BLaER1 treated with 17β-estradiol and CSF1 and Interleukin-3, amounts not matched to agents 10 nM and 100 nM (cell line): Measurements from ENCODE around the gene GON4L.
"Not testable (repeated sequence)": the region's sequence is repeated elsewhere in the genome, so short reads cannot be mapped to it uniquely, and the experiment has no call there.

ENCODE experiments used
- H3K27ac ChIP-seq, 11 experiments: shearing (Covaris generic); formaldehyde crosslinking; 2 replicates each; pipeline ENCODE4 v1.8.1; 2022
- H3K27me3 ChIP-seq, 11 experiments: shearing (Covaris generic); formaldehyde crosslinking; 2 replicates each; pipeline ENCODE4 v1.8.1; 2022
- H3K36me3 ChIP-seq, 11 experiments: shearing (Covaris generic); formaldehyde crosslinking; 2 replicates each; pipeline ENCODE4 v1.8.1; 2022
- H3K4me1 ChIP-seq, 10 experiments: shearing (Covaris generic); formaldehyde crosslinking; 2 replicates each; pipeline ENCODE4 v1.8.1; 2022
- H3K4me2 ChIP-seq, 11 experiments: shearing (Covaris generic); formaldehyde crosslinking; 2 replicates each; pipeline ENCODE4 v1.8.1; 2022
- H3K4me3 ChIP-seq, 10 experiments: shearing (Covaris generic); formaldehyde crosslinking; 2 replicates each; pipeline ENCODE4 v1.8.1; 2022
- H3K9ac ChIP-seq, 11 experiments: shearing (Covaris generic); formaldehyde crosslinking; 2 replicates each; pipeline ENCODE4 v1.8.1; 2022
- H3K9me3 ChIP-seq, 11 experiments: shearing (Covaris generic); formaldehyde crosslinking; replicated peaks in 1 of 11; 2 replicates each; pipeline ENCODE4 v1.8.1; 2022
- H4K20me1 ChIP-seq, 11 experiments: shearing (Covaris generic); formaldehyde crosslinking; 2 replicates each; pipeline ENCODE4 v1.8.1; 2022
- Cebpa-rat ChIP-seq, 11 experiments: shearing (Covaris generic); IDR thresholded peaks; 2 replicates each; pipeline ENCODE4 v1.8.1; 2022

The GON4L gene

DNA sequence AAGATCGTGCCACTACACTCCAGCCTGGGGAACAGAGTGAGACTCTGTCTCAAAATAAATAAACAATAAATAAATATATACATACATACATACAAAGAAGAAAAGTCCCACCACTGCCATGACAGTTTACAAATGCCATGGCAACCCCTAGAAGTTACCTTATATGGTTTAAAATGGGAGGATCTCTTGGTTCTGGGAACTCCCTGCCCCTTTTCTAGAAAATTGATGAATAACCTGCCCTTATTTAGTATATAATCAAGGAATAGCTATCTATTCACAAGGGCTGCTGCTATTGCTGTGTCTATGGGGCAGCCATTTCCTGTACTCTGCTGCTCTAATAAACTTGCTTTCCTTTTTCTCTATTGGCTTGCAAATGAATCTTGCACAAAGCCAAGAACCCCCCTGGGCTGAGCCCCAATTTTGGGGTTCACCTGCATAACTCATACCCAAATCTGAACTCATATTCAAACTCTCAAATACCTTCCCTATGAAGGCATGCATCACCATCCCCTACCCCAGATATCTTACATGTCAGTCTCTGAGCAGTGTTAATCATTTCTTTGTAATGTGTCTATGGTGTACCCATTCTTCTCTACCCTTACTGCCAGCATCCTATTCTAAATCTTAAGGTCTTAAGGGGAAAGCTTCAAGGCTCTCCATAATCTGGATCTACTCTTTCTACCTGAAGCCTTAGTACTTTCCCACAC is 9.0 kb downstream of the GON4L start:
- peaks cover 0 to 4% (median 0%) of the 10 kb centered on the region in 11 experiments; a peak in 1 of 22 replicates for H3K9me3 ChIP-seq
- H4K20me1 ChIP-seq = peaks cover 47 to 98% (median 86%) of the 10 kb centered on the region in 11 experiments; a peak in 21 of 22 replicates
- H3K4me3 ChIP-seq = no peak overlapping the region
- H3K27me3 ChIP-seq = no peaks in the 10 kb centered on the region; a peak in 1 of 22 replicates
- H3K27ac ChIP-seq = no peak overlapping the region
- no peak for TF ChIP-seq Cebpa-rat (IDR thresholded peaks at IDR 0.05)
- H3K36me3 ChIP-seq = peaks cover 77 to 100% (median 98%) of the 10 kb centered on the region in 11 experiments
- H3K4me1 ChIP-seq = peaks cover 2 to 42% (median 23%) of the 10 kb centered on the region in 10 experiments; a peak in 13 of 20 replicates
- H3K9ac ChIP-seq = no peak overlapping the region
- peak overlapping the region in 7 of 11 experiments; percentile 4 to 16 (median 13); a peak in 5 of 22 replicates for H3K4me2 ChIP-seq

DNA sequence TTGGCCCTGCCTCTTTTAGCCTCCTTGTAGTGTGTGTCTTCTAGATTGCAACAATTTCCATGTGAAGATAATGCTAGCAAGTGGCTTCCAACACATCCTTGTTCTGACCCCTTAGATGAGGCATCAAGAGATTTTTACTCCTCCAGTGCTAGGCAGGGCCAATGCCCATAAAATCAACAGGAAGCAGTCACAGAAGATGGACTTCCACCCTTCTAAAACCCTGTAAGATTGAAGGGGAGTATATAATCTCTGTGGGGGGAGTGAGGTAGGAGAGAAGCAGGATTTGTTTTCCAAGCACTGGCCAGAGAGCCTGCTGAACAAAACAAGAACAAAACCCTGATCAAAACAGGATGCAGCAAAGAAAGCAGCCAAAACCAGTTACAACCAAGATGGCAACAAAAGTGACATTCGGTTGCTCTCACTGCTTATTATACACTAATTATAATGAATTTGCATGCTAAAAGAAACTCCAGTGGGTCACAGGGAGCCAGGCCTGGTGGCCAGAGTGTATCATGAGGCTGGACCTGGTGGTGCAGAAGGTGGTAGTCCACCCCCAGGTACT is 12.1 kb downstream of the GON4L start:
- Histone ChIP-seq H3K9ac (no peak overlapping the region), H3K9me3 (peaks cover 0 to 4% (median 0%) of the 10 kb centered on the region in 11 experiments; a peak in 1 of 22 replicates), H3K4me3 (no peak overlapping the region), H3K36me3 (peaks cover 74 to 99% (median 93%) of the 10 kb centered on the region in 11 experiments), H4K20me1 (peaks cover 57 to 98% (median 88%) of the 10 kb centered on the region in 11 experiments; a peak in 21 of 22 replicates), H3K4me1 (peaks cover 0 to 14% (median 10%) of the 10 kb centered on the region in 10 experiments; a peak in 7 of 20 replicates), H3K27ac (no peak overlapping the region), H3K27me3 (no peaks in the 10 kb centered on the region; a peak in 1 of 22 replicates), H3K4me2 (no peak overlapping the region)
- TF ChIP-seq Cebpa-rat (IDR thresholded peaks at IDR 0.05) = no peak

DNA sequence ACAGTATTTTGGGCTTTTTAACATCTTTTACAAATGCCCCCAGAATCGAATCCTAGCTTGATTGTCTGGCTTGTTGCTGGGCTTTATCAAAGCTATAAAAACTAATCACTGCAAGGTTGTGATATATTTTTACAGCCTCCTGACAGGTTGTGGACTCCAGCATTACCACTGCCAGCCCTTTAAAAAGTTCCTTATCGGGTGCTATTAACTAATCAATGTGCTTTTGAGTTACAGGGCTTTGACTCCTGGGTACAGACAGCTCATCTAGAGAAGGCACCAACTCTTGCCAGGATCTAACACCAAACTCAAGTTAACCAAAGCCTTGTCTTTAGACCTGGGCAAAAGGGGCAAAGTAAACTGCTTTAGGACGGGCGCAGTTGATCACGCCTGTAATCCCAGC is 16.6 kb downstream of the GON4L start:
- H4K20me1 ChIP-seq = peaks cover 52 to 90% (median 74%) of the 10 kb centered on the region in 11 experiments; a peak in 21 of 22 replicates
- peaks cover 0 to 3% (median 0%) of the 10 kb centered on the region in 10 experiments; a peak in 1 of 20 replicates for H3K4me1 ChIP-seq
- no peak overlapping the region for H3K9ac ChIP-seq
- peaks cover 0 to 15% (median 8%) of the 10 kb centered on the region in 11 experiments; a peak in 11 of 22 replicates for H3K9me3 ChIP-seq
- no peak overlapping the region for H3K4me3 ChIP-seq
- H3K4me2 ChIP-seq = no peak overlapping the region
- H3K36me3 ChIP-seq = peaks cover 78 to 96% (median 85%) of the 10 kb centered on the region in 11 experiments
- no peak overlapping the region for H3K27ac ChIP-seq
- TF ChIP-seq Cebpa-rat (IDR thresholded peaks at IDR 0.05) = no peak
- no peaks in the 10 kb centered on the region for H3K27me3 ChIP-seq

DNA sequence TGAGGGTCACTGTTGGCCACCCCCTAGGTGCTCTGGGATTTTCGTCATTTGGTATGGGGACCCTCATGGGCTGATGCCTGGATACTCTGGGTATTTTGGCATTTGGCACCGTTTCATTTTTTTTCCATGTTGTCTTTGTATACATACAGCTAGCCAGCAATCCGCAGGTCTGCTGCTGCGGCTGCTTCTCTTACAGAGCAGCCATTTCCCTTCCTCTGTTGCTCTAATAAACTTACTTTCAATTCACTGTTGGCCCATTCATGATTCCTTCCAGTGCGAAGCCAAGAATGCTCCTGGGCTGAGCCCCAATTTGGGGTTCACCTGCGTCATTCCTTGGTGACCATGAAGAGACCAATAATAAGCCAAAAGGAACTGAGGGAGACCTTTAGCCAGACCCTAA is 21.5 kb downstream of the GON4L start:
- H3K27me3 ChIP-seq = no peaks in the 10 kb centered on the region
- H3K4me1 ChIP-seq = peaks cover 7 to 20% (median 14%) of the 10 kb centered on the region in 10 experiments
- H3K4me2 ChIP-seq = no peak overlapping the region
- TF ChIP-seq Cebpa-rat (IDR thresholded peaks at IDR 0.05) = no peak
- no peak overlapping the region for H3K4me3 ChIP-seq
- no peak overlapping the region for H3K9ac ChIP-seq
- H3K27ac ChIP-seq = no peak overlapping the region
- peaks cover 0 to 18% (median 9%) of the 10 kb centered on the region in 11 experiments; a peak in 11 of 22 replicates for H3K9me3 ChIP-seq
- H4K20me1 ChIP-seq = peaks cover 13 to 79% (median 35%) of the 10 kb centered on the region in 11 experiments; a peak in 18 of 22 replicates
- H3K36me3 ChIP-seq = peaks cover 48 to 69% (median 57%) of the 10 kb centered on the region in 11 experiments

DNA sequence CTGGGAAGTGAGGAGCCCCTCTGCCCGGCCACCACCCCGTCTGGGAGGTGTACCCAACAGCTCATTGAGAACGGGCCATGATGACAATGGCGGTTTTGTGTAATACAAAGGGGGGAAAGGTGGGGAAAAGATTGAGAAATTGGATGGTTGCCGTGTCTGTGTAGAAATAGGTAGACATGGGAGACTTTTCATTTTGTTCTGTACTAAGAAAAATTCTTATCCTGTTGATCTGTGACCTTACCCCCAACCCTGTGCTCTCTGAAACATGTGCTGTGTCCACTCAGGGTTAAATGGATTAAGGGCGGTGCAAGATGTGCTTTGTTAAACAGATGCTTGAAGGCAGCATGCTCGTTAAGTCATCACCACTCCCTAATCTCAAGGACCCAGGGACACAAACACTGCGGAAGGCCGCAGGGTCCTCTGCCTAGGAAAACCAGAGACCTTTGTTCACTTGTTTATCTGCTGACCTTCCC is 22.1 kb downstream of the GON4L start:
- not testable (repeated sequence) for H3K27me3 ChIP-seq, H3K9ac ChIP-seq, H3K4me3 ChIP-seq
- H4K20me1 ChIP-seq = peaks cover 7 to 79% (median 33%) of the 10 kb centered on the region in 11 experiments; a peak in 17 of 22 replicates
- H3K4me1 ChIP-seq = peaks cover 7 to 20% (median 14%) of the 10 kb centered on the region in 10 experiments
- peaks cover 0 to 18% (median 9%) of the 10 kb centered on the region in 11 experiments; a peak in 11 of 22 replicates for H3K9me3 ChIP-seq
- H3K27ac ChIP-seq = peak overlapping the region in 2 of 11 experiments; percentile 61 to 73; a peak in 3 of 22 replicates
- peaks cover 46 to 69% (median 55%) of the 10 kb centered on the region in 11 experiments; a peak in 21 of 22 replicates for H3K36me3 ChIP-seq
- H3K4me2 ChIP-seq = peak overlapping the region in 3 of 11 experiments; percentile 53 to 81 (median 74); a peak in 4 of 22 replicates

DNA sequence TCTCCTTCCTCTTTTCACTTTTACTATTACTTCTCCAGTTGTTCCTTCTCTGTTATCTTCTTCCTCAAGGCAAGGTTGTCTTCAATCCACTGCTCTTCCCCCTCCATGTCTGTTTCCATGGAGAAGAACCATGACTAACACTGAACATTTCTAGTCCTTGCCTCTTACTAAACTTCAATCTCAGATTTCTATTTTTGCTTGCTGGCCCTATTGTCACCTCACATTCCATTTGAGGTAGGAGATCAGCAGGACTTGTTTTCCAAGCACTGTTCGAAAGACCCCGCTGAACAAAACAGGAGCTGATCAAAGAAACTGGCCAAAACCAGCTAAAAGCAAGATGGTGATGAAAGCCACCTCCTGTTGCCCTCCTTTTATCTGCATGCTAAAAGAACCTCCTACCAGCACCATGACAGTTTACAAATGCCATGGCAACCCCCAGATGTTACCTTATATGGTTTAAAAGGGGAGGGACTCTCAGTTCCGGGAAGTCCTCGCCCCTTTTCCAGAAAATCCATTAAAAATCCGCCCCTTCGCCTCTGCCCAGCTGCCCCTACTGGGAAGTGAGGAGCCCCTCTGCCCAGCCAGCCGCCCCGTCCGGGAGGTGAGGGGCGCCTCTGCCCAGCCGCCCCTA is 22.6 kb downstream of the GON4L start:
- Histone ChIP-seq H3K9ac (no peak overlapping the region), H3K27ac (peak overlapping the region in 3 of 11 experiments; percentile 29 to 73 (median 61); a peak in 5 of 22 replicates), H3K27me3 (no peaks in the 10 kb centered on the region), H3K4me1 (peaks cover 7 to 20% (median 14%) of the 10 kb centered on the region in 10 experiments), H4K20me1 (peaks cover 3 to 79% (median 38%) of the 10 kb centered on the region in 11 experiments; a peak in 16 of 22 replicates), H3K4me2 (peak overlapping the region in 8 of 11 experiments; percentile 16 to 81 (median 38); a peak in 14 of 22 replicates), H3K4me3 (no peak overlapping the region), H3K36me3 (peaks cover 44 to 68% (median 57%) of the 10 kb centered on the region in 11 experiments), H3K9me3 (peaks cover 0 to 18% (median 9%) of the 10 kb centered on the region in 11 experiments; a peak in 11 of 22 replicates)
- no peak for TF ChIP-seq Cebpa-rat (IDR thresholded peaks at IDR 0.05)

DNA sequence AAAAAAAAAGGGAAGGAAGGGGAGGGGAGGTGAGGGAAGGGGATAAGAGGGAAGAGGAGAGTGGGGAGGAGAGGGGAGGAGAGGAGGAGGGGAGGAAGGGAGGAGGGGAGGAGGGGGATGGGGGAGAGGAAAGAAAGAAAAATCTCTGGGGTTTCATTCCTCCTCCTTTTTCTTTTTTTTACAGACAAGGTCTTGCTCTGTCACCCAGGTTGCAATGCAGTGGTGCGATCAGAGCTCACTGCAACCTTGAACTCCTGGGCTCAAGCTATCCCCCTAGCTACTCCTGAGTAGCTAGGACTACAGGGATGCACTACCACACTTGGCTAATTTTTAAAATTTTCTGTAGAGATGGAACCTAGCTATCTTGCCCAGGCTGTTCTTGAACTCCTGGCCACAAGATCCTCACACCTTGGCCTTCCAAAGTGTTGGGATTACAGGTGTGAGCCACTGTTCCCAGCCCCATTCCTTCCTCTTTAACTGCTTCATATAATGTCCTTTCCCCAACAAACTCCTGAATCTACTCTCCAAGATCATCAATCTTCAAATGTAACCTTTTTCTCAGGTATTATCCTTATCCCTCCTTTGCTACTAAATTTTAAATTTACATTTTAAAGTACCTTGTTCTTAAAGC is 23.2 kb downstream of the GON4L start:
- peaks cover 39 to 73% (median 57%) of the 10 kb centered on the region in 11 experiments for H3K36me3 ChIP-seq
- TF ChIP-seq Cebpa-rat (IDR thresholded peaks at IDR 0.05) = no peak
- no peaks in the 10 kb centered on the region for H3K27me3 ChIP-seq
- H4K20me1 ChIP-seq = peaks cover 0 to 81% (median 39%) of the 10 kb centered on the region in 11 experiments; a peak in 15 of 22 replicates
- H3K9me3 ChIP-seq = peaks cover 0 to 18% (median 9%) of the 10 kb centered on the region in 11 experiments; a peak in 11 of 22 replicates
- no peak overlapping the region for H3K4me3 ChIP-seq
- H3K4me1 ChIP-seq = peaks cover 7 to 20% (median 14%) of the 10 kb centered on the region in 10 experiments
- H3K27ac ChIP-seq = peak overlapping the region in 2 of 11 experiments; percentile 61 to 73; a peak in 4 of 22 replicates
- peak overlapping the region; percentile 16 to 81 (median 33); a peak in 15 of 22 replicates for H3K4me2 ChIP-seq
- H3K9ac ChIP-seq = no peak overlapping the region
